Breast epithelium (tissue), 3 donors: ENCODE measurements around the gene FTO.

Source experiments
- POLR2A ChIP-seq: fragments of 450-650 bp; IDR thresholded peaks from one replicate; pipeline ENCODE4 v1.6.1; 2016; ENCODE audit warnings: antibody characterized with exemption, mild to moderate bottlenecking, moderate library complexity
- POLR2AphosphoS5 ChIP-seq, 3 donors: sonication (generic); formaldehyde crosslinking; IDR thresholded peaks; one replicate each; pipeline ENCODE4 v1.6.1; 2017; ENCODE audit warnings: antibody characterized with exemption in 3 of 3
- TF ChIP-seq, protein P1 (sequence below), 3 donors: fragments of 450-650 bp; IDR thresholded peaks; one replicate each; pipeline ENCODE4 v1.5.1; 2016 to 2017; ENCODE audit warnings: antibody characterized with exemption in 3 of 3, mild to moderate bottlenecking in 3 of 3, moderate library complexity in 3 of 3

DNA sequence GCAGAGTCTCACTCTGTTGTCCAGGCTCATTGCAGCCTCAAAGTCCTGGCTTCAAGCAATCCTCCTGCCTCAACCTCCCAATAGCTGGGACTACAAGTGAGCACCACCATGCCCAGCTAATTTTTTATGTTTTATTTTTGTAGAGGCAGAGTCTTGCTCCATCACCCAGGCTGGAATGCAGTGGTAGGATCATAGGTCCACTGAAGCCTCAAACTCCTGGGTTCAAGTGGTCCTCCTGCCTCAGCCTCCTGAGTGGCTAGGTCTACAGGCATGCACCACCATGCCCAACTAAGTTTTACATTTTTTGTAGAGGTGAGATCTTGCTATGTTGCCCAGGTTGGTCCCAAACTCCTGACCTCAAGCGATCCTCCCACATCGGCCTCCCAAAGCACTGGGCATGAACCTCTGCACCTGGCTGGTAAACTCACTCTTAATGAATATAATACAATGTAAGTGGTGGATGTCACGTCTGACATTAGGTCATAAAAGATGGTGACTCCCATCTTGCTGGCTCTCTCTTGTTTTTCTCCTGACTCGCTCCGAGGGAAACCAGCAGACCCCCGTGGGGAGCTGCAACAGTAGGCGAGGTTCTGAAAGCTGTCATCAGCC, 456.4 kb downstream of the FTO start:
- TF ChIP-seq POLR2A (no peak), POLR2AphosphoS5 (IDR thresholded peaks at IDR 0.05) (no peak)
- TF ChIP-seq, protein P1, sequence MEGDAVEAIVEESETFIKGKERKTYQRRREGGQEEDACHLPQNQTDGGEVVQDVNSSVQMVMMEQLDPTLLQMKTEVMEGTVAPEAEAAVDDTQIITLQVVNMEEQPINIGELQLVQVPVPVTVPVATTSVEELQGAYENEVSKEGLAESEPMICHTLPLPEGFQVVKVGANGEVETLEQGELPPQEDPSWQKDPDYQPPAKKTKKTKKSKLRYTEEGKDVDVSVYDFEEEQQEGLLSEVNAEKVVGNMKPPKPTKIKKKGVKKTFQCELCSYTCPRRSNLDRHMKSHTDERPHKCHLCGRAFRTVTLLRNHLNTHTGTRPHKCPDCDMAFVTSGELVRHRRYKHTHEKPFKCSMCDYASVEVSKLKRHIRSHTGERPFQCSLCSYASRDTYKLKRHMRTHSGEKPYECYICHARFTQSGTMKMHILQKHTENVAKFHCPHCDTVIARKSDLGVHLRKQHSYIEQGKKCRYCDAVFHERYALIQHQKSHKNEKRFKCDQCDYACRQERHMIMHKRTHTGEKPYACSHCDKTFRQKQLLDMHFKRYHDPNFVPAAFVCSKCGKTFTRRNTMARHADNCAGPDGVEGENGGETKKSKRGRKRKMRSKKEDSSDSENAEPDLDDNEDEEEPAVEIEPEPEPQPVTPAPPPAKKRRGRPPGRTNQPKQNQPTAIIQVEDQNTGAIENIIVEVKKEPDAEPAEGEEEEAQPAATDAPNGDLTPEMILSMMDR (IDR thresholded peaks at IDR 0.05) = no peak
